SKM-1 treated with dmso at 0.1 percent for 144 hours (cell line): ENCODE results near the gene ARHGAP22.

Experiments used
- DNase-seq: peaks from one replicate; lab custom pipeline; 2025; ENCODE audit not compliant: unreplicated experiment; lab: John Stamatoyannopoulos, UW

Gene ARHGAP22

GRCh38 chr10:48406204-48406603, 198.7 kb downstream of the ARHGAP22 start:
- DNase-seq = no peak

GRCh38 chr10:48404646-48405045, 200.2 kb downstream of the ARHGAP22 start:
- DNase-seq = no peak

GRCh38 chr10:48400850-48401220, 204.0 kb downstream of the ARHGAP22 start:
- DNase-seq = no peak

GRCh38 chr10:48400129-48400849, 204.6 kb downstream of the ARHGAP22 start:
- no peak for DNase-seq

- DNase-seq = no peak
Measured at GRCh38 chr10:48399551-48399950, 205.3 kb downstream of the ARHGAP22 start.

GRCh38 chr10:48399056-48399541, 205.8 kb downstream of the ARHGAP22 start:
- no peak for DNase-seq

GRCh38 chr10:48398261-48398660, 206.6 kb downstream of the ARHGAP22 start:
- no peak for DNase-seq
